Breast epithelium (tissue), 4 donors: Measurements from ENCODE around the gene TPCN2. TPM values are rescaled to one million over a fixed set of nuclear protein-coding genes. Genes with fewer than 3 reads are reported as not detected.

Source experiments
- DNase-seq, 2 donors: peaks; one replicate each; pipeline ENCODE4 v3.0.0-alpha.2; 2019; ENCODE audit warnings: low spot score in 2 of 2
- H3K27ac ChIP-seq, 2 donors: fragments of 200-600 bp; sonication (generic) in 1 of 2; one replicate each; pipeline ENCODE4 v1.5.1; 2016 to 2019; ENCODE audit warnings: mild to moderate bottlenecking in 1 of 2
- H3K27me3 ChIP-seq, 2 donors: fragments of 200-600 bp; sonication (generic) in 1 of 2; one replicate each; pipeline versions ENCODE4 v1.5.1 to v1.6.0; 2017 to 2019; ENCODE audit warnings: control low read depth in 1 of 2, mild to moderate bottlenecking in 1 of 2
- H3K36me3 ChIP-seq: fragments of 200-600 bp; one replicate; pipeline ENCODE4 v1.5.1; 2019
- H3K4me1 ChIP-seq, 2 donors: fragments of 200-600 bp; sonication (generic); one replicate each; pipeline ENCODE4 v1.5.1; 2016 to 2019; ENCODE audit warnings: control low read depth in 1 of 2
- H3K4me3 ChIP-seq, 3 donors: fragments of 200-600 bp; sonication (generic); 1 replicate in 2 of 3; 2 replicates in 1 of 3; pipeline ENCODE4 v1.5.1; 2016 to 2019; ENCODE audit warnings: mild to moderate bottlenecking in 3 of 3, moderate library complexity in 2 of 3
- H3K9me3 ChIP-seq, 2 donors: fragments of 200-600 bp; sonication (generic) in 1 of 2; one replicate each; pipeline ENCODE4 v1.5.1; 2016 to 2019; ENCODE audit warnings: control low read depth in 1 of 2
- CTCF ChIP-seq, 3 donors: fragments of 450-650 bp; IDR thresholded peaks; one replicate each; pipeline ENCODE4 v1.5.1; 2016 to 2017; ENCODE audit warnings: antibody characterized with exemption in 3 of 3, mild to moderate bottlenecking in 3 of 3, moderate library complexity in 3 of 3
- POLR2A ChIP-seq: fragments of 450-650 bp; IDR thresholded peaks from one replicate; pipeline ENCODE4 v1.6.1; 2016; ENCODE audit warnings: antibody characterized with exemption, mild to moderate bottlenecking, moderate library complexity
- POLR2AphosphoS5 ChIP-seq, 3 donors: sonication (generic); formaldehyde crosslinking; IDR thresholded peaks; one replicate each; pipeline ENCODE4 v1.6.1; 2017; ENCODE audit warnings: antibody characterized with exemption in 3 of 3
- intact Hi-C: fragments of 100-400 bp; cut with DNase I; formaldehyde crosslinking; loops from one replicate; pipeline ENCODE4 v1.15.1; 2023; ENCODE audit warnings: low total_unique reads
- total RNA-seq, 3 donors: library from RNA; depleted of rRNA; stranded (reverse); fragments of >200 nt; gene quantifications; one replicate each; pipeline ENCODE4 v1.1.0, GENCODE V29; 2016

TPCN2 gene
- total RNA-seq, 3 donors from 2014 or later: 13.0 to 18.0 (median 13.8) TPM

GRCh38 chr11:69166218-69167115 is 117.7 kb downstream of the TPCN2 start:
- H3K4me1 ChIP-seq: no peaks in the 10 kb centered on the region
- no peak overlapping the region for H3K4me3 ChIP-seq
- no peak for DNase-seq
- H3K9me3 ChIP-seq: no peaks in the 10 kb centered on the region
- H3K27me3 ChIP-seq: no peaks in the 10 kb centered on the region
- no peak for TF ChIP-seq POLR2AphosphoS5 (IDR thresholded peaks at IDR 0.05)
- TF ChIP-seq CTCF (IDR thresholded peaks at IDR 0.05): no peak
- no peak for TF ChIP-seq POLR2A
- no peaks in the 10 kb centered on the region for H3K36me3 ChIP-seq
- intact Hi-C loops: no loop called here
- H3K27ac ChIP-seq: no peak overlapping the region

- TF ChIP-seq POLR2A (no peak), POLR2AphosphoS5 (IDR thresholded peaks at IDR 0.05) (no peak), CTCF (IDR thresholded peaks at IDR 0.05) (no peak)
- Histone ChIP-seq H3K9me3 (no peaks in the 10 kb centered on the region), H3K36me3 (no peaks in the 10 kb centered on the region), H3K4me1 (no peaks in the 10 kb centered on the region), H3K27ac (no peak overlapping the region), H3K27me3 (no peaks in the 10 kb centered on the region), H3K4me3 (no peak overlapping the region)
- intact Hi-C loops: no loop called here
- no peak for DNase-seq
Measured at GRCh38 chr11:69167130-69167915, 118.6 kb downstream of the TPCN2 start.

GRCh38 chr11:69167916-69168691 is 119.4 kb downstream of the TPCN2 start:
- H3K27ac ChIP-seq: no peak overlapping the region
- no peak for DNase-seq
- intact Hi-C loops: no loop called here
- H3K27me3 ChIP-seq: no peaks in the 10 kb centered on the region
- no peaks in the 10 kb centered on the region for H3K4me1 ChIP-seq
- TF ChIP-seq CTCF (IDR thresholded peaks at IDR 0.05) (no peak), POLR2AphosphoS5 (IDR thresholded peaks at IDR 0.05) (no peak), POLR2A (no peak)
- no peak overlapping the region for H3K4me3 ChIP-seq
- H3K9me3 ChIP-seq: no peaks in the 10 kb centered on the region
- H3K36me3 ChIP-seq: no peaks in the 10 kb centered on the region

GRCh38 chr11:69169479-69169878 is 120.7 kb downstream of the TPCN2 start:
- H3K4me1 ChIP-seq: no peaks in the 10 kb centered on the region
- no peaks in the 10 kb centered on the region for H3K27me3 ChIP-seq
- intact Hi-C loops: no loop called here
- no peak overlapping the region for H3K4me3 ChIP-seq
- DNase-seq: no peak
- H3K27ac ChIP-seq: no peak overlapping the region
- TF ChIP-seq POLR2AphosphoS5 (IDR thresholded peaks at IDR 0.05) (no peak), POLR2A (no peak), CTCF (IDR thresholded peaks at IDR 0.05) (no peak)
- H3K36me3 ChIP-seq: no peaks in the 10 kb centered on the region
- no peaks in the 10 kb centered on the region for H3K9me3 ChIP-seq
